Left ventricle myocardium inferior (tissue), 1 donor: Measurements from ENCODE around the gene MSI2. TPM values are rescaled to one million over a fixed set of nuclear protein-coding genes. Genes with fewer than 3 reads are reported as not detected.
A peak's percentile ranks its signal among the peaks of the same experiment; 100 is the strongest.

Experiments used
- DNase-seq: peaks from one replicate; pipeline ENCODE4 v3.0.0-alpha.2; 2020
- H3K27ac ChIP-seq: fragments of 200-600 bp; replicated peaks from 2 replicates; pipeline ENCODE4 v1.8.0; 2021
- H3K27me3 ChIP-seq: fragments of 200-600 bp; 2 replicates; pipeline ENCODE4 v1.8.0; 2021; ENCODE audit warnings: low read depth
- H3K36me3 ChIP-seq: fragments of 200-600 bp; 2 replicates; pipeline ENCODE4 v1.8.0; 2021
- H3K4me1 ChIP-seq: fragments of 200-600 bp; 2 replicates; pipeline ENCODE4 v1.8.0; 2021
- H3K4me3 ChIP-seq: fragments of 200-600 bp; 2 replicates; pipeline ENCODE4 v1.8.0; 2021; ENCODE audit warnings: mild to moderate bottlenecking, moderate library complexity
- H3K9me3 ChIP-seq: fragments of 200-600 bp; replicated peaks from 2 replicates; pipeline ENCODE4 v1.8.0; 2021
- CTCF ChIP-seq: fragments of 200-600 bp; IDR thresholded peaks from 2 replicates; pipeline ENCODE4 v1.8.0; 2021; ENCODE audit warnings: antibody characterized with exemption, mild to moderate bottlenecking, borderline replicate concordance
- intact Hi-C: fragments of 100-400 bp; cut with micrococcal nuclease; formaldehyde crosslinking; loops from one replicate; pipeline ENCODE4 v1.11.0; 2022
- total RNA-seq: library from RNA; stranded (reverse); fragmentation: NEBNext Ultra II Directional; extraction: Animal tissue kit (Norgen Biotek cat#: 25700); gene quantifications from one replicate; pipeline ENCODE4 v1.2.1, GENCODE V29; 2021
- donor health status: DM: no; HTN: yes; CAD: no; lungs with severe emphysema.

MSI2 gene
- total RNA-seq, 1 donor from 2014 or later: 118 TPM

DNA sequence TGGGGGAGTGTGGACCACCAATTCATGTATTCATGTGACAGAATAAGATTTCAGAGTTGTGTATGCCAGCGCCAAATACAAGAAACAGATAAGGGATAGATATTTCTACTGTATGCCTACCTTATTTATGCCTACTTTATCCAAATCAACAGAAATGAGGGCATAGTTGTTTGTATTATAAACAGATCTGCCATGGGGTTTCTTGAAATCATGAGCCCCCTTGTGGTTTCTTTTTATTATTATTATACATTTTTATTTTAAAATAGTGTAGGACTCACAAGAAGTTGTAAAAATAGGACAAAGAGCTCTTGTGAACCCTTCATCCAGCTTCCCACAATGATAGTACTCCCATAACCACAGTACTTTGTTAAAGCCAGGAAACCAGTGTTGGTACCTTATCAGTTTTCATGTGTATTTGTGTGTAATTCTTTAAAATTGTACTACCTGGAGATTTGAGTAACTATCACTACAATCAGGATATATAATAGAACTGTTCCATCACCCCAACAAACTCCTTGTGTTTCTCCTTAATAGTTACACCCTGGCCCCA, 259.4 kb downstream of the MSI2 start:
- no peaks in the 10 kb centered on the region for H3K9me3 ChIP-seq
- intact Hi-C loops: loop anchor here (10.0 kb wide), 1 partner anchor 271 kb away; no protein-coding TSS in a partner anchor
- H3K27ac ChIP-seq: no peak overlapping the region
- H3K4me1 ChIP-seq: peaks cover 28% of the 10 kb centered on the region
- no peak for DNase-seq
- no peaks in the 10 kb centered on the region for H3K27me3 ChIP-seq
- no peak overlapping the region for H3K4me3 ChIP-seq
- TF ChIP-seq CTCF: peak; percentile 15
- H3K36me3 ChIP-seq: no peaks in the 10 kb centered on the region

DNA sequence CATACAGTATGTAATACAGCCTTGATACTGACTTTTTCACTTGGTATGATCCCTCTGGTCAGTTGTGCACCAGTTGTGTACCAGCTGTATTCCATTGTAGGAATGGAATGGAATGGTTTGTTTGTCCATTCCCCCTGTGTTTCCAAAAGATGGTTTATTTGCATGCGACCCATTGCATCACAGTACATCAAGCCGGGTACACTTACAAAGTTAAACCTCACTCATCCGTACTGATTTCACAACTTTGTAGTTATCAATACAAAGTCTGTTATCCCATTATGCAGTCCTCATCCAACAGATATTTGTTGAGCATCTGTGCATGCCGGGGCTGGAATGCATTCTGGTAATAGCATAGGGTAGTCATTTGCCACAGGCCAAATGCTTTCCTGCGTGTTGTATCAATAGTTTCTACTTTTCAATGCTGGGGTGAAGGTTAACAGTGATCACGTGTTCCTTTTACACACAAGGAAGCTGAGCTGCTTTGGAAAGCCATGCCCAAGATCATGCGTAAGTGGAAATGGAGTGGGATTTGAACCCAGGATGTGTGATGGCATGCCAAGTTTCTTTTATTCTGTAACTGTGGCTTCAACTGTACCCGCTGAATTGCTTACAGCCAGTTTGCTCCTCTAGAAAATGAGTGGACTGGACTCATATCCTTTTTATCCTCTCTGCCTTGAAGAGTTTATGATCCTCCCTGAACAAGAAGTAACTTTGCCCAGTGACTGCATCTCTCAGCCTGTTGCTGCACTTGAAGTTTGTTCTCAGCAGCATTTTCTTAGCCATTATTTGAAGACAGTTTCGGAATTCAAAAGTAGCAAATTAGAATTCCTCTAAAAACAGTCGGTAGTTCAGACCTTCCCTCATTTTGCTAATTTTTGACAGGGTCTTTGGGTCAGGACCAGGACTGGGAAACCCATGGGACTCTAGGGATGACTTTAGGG, 260.2 kb downstream of the MSI2 start:
- no peak for TF ChIP-seq CTCF
- Histone ChIP-seq H3K4me3 (no peak overlapping the region), H3K9me3 (no peaks in the 10 kb centered on the region), H3K27me3 (no peaks in the 10 kb centered on the region), H3K36me3 (no peaks in the 10 kb centered on the region), H3K27ac (no peak overlapping the region), H3K4me1 (peaks cover 30% of the 10 kb centered on the region)
- no peak for DNase-seq
- intact Hi-C loops: loop anchor here (10.0 kb wide), 1 partner anchor 272 kb away; no protein-coding TSS in a partner anchor

- no peak for DNase-seq
- intact Hi-C loops: loop anchor here (10.0 kb wide), 1 partner anchor 272 kb away; no protein-coding TSS in a partner anchor
- TF ChIP-seq CTCF: no peak
These were observed 260.9 kb downstream of the MSI2 start for GRCh38 chr17:57517273-57517631.

GRCh38 chr17:57517632-57518456, 261.5 kb downstream of the MSI2 start:
- Histone ChIP-seq H3K9me3 (no peaks in the 10 kb centered on the region), H3K4me1 (peaks cover 43% of the 10 kb centered on the region), H3K27me3 (no peaks in the 10 kb centered on the region), H3K36me3 (no peaks in the 10 kb centered on the region), H3K27ac (no peak overlapping the region), H3K4me3 (no peak overlapping the region)
- DNase-seq: no peak
- intact Hi-C loops: loop anchor here (10.0 kb wide), 1 partner anchor 273 kb away; no protein-coding TSS in a partner anchor
- no peak for TF ChIP-seq CTCF

More at GRCh38 chr17:57517273-57517631, 260.9 kb downstream of the MSI2 start:
- Histone ChIP-seq H3K4me3 (no peak overlapping the region), H3K27ac (no peak overlapping the region), H3K4me1 (peaks cover 37% of the 10 kb centered on the region), H3K27me3 (no peaks in the 10 kb centered on the region), H3K9me3 (no peaks in the 10 kb centered on the region), H3K36me3 (no peaks in the 10 kb centered on the region)
